T-helper 22 cell (primary cell): ENCODE results near the gene CD177.
"Not testable (repeated sequence)": the region's sequence is repeated elsewhere in the genome, so short reads cannot be mapped to it uniquely, and the experiment has no call there.

Experiments used
- DNase-seq: peaks from one replicate; pipeline ENCODE4 v3.0.0-alpha.2; 2020; ENCODE audit warnings: low read depth

Gene CD177

GRCh38 chr19:43353606-43354304, at the start of gene CD177:
TSS of gene CD177 (plus strand) at chr19:43353686. CDS start at chr19:43353715, 29 bp downstream.
- no peak for DNase-seq

- DNase-seq: no peak
Measured at GRCh38 chr19:43305642-43306041, 47.8 kb upstream of the CD177 start.

DNA sequence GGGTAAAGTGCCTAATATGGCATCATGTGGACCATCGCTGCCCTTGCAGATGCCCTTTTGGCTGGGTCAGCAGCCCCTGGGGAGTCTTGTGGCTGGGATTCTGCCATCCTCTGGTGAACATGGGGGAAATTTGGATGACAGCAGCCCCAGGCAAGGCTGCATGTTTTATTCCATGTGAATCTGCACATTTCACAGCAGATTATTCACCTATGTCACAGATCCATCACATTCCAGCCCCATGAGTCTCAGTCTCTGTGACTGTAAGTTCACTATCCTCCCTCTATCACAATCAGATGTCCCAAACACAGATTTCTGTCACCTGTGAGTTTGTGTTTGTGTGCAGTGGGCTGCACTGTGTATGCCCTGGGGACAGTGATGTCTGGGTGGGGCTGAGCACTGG, 47.4 kb upstream of the CD177 start:
- DNase-seq: no peak

GRCh38 chr19:43308244-43308815, 45.2 kb upstream of the CD177 start:
- DNase-seq: no peak

DNA sequence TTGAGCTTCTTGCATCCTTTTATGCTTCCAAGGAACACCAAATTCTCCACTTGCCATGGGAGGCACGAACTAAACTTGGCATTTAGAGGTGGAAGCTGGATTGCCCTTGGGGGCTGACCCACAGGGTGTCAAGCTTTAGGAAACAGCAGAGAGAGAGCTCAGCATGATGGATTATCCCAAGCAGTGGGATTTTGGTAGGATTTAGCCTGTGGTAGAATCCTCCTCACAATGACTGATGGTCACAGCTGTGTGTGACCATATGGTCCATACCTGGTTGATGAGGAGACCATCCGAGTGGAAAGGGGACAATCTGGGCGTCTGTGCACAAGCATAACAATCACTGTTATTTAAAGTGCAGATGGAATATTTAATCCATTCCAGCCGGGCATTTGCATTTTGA, 44.0 kb upstream of the CD177 start:
- no peak for DNase-seq

GRCh38 chr19:43310221-43310620, 43.3 kb upstream of the CD177 start:
- DNase-seq: no peak

- no peak for DNase-seq
Measured at GRCh38 chr19:43311256-43311655, 42.2 kb upstream of the CD177 start.

DNA sequence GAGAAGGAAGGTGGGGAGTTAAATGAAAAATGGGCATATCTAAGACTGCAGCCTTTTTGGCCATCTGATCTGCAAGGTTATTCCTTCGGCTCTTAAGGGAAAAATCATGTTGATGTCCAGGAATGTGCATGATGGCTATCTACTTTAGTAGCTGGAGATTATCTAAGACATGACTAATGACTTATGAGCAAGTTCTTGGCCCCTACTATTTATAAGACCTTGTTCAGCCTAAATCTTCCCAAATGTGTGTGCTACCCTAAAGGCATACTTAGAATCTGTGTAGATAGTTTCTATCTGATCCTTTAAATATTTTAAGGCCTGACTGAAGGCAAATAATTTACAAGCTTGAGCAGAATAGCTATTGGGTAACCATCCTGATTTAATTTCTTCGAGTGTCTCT, 41.8 kb upstream of the CD177 start:
- no peak for DNase-seq

- DNase-seq: no peak
Measured at GRCh38 chr19:43313711-43314495, 39.6 kb upstream of the CD177 start.

GRCh38 chr19:43315851-43316250, 37.6 kb upstream of the CD177 start:
- no peak for DNase-seq

- DNase-seq: no peak
Measured at GRCh38 chr19:43316591-43317319, 36.7 kb upstream of the CD177 start.

- no peak for DNase-seq
Measured at GRCh38 chr19:43318203-43318602, 35.3 kb upstream of the CD177 start.

GRCh38 chr19:43318796-43319314, 34.6 kb upstream of the CD177 start:
- DNase-seq: no peak

GRCh38 chr19:43320546-43320945, 32.9 kb upstream of the CD177 start:
- no peak for DNase-seq

DNA sequence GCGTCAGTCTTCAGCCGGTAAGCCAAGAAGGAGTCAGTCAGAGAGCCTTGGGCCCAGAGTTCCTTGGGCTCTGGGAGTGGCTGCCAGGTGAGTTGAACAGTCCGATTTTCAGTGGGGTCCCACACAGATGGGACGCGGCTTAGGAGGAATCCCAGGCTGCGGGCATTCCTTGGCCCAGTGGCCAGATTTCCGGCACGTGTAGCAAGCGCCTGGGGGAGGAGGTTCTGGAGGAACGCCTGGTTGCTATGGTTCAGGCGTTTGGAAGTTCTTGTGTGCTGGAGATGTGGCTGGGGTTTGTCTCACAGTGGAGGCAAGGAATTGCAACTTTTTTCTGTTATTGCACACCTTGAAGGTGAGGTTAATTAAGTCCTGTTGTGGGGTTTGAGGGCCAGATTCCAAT, 26.7 kb upstream of the CD177 start:
- not testable (repeated sequence) for DNase-seq

DNA sequence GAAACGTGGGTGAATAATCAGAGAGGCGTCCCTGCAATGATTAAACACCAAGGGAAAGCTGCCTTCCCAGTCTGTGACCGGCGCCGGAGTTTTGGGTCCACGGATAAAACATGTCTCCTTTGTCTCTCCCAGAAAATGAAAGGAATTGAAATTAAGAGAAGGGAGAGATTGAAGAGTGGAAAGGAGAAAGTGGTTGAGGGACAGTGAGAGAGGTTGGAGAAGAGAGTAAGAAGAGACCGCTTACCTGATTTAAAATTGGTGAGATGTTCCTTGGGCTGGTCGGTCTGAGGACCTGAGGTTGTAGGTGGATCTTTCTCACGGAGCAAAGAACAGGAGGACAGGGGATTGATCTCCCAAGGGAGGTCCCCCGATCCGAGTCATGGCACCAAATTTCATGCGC, 24.9 kb upstream of the CD177 start:
- not testable (repeated sequence) for DNase-seq

GRCh38 chr19:43329049-43329448, 24.4 kb upstream of the CD177 start:
- DNase-seq: not testable (repeated sequence)

- DNase-seq: no peak
Measured at GRCh38 chr19:43329989-43330388, 23.5 kb upstream of the CD177 start.

GRCh38 chr19:43330726-43331434, 22.6 kb upstream of the CD177 start:
- DNase-seq: no peak

GRCh38 chr19:43331435-43332010, 22.0 kb upstream of the CD177 start:
- DNase-seq: no peak
